NB4 (cell line): ENCODE measurements around the gene CDR2.

Experiments
- DNase-seq: peaks from one replicate; pipeline ENCODE4 v3.0.0; 2010; ENCODE audit warnings: low read depth
- H3K4me3 ChIP-seq: one replicate; pipeline ENCODE4 v1.5.1; 2011; ENCODE audit warnings: mild to moderate bottlenecking, low read depth, low read length, moderate library complexity
- CTCF ChIP-seq: IDR thresholded peaks from one replicate; pipeline ENCODE4 v1.5.1; 2012; ENCODE audit warnings: low read depth, low read length
- MYC ChIP-seq: IDR thresholded peaks from 2 replicates; pipeline ENCODE4 v1.6.1; 2011; ENCODE audit warnings: low read depth, low read length
- POLR2A ChIP-seq: IDR thresholded peaks from 2 replicates; pipeline ENCODE4 v1.6.1; 2011; ENCODE audit warnings: mild to moderate bottlenecking; ENCODE audit not compliant: insufficient read length; ENCODE audit errors: extremely low read depth
- TF ChIP-seq, protein P1 (sequence below): IDR thresholded peaks from 2 replicates; pipeline ENCODE4 v1.6.1; 2011; ENCODE audit warnings: low read depth, low read length

CDR2 gene

GRCh38 chr16:22366889-22367288 lies 7.5 kb downstream of the CDR2 start:
- H3K4me3 ChIP-seq: no peak overlapping the region
- no peak for DNase-seq
- no peak for TF ChIP-seq MYC
- TF ChIP-seq, protein P1, sequence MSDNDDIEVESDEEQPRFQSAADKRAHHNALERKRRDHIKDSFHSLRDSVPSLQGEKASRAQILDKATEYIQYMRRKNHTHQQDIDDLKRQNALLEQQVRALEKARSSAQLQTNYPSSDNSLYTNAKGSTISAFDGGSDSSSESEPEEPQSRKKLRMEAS: no peak
- TF ChIP-seq CTCF: no peak
- TF ChIP-seq POLR2A: no peak

DNA sequence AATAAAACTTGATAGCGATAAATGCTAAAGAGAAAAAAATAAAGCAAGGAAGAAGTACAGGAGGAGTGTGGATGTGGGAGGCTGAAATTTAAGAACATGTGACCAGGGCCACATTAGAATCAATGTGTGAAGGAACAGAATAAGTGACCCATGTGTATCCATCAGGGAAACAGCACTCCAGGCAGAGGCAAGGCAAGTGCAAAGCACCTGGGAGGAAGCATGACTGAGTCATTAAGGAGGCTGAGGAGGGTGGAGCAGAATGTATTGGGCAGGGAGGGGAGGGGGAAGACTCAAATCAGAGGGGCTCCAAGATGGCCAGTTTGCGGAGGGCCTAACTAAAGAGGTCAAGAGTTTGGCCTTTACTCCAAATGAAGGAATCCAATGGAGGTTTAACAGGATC lies 8.0 kb downstream of the CDR2 start:
- TF ChIP-seq, protein P1: no peak
- no peak for TF ChIP-seq MYC
- DNase-seq: no peak
- no peak overlapping the region for H3K4me3 ChIP-seq

DNA sequence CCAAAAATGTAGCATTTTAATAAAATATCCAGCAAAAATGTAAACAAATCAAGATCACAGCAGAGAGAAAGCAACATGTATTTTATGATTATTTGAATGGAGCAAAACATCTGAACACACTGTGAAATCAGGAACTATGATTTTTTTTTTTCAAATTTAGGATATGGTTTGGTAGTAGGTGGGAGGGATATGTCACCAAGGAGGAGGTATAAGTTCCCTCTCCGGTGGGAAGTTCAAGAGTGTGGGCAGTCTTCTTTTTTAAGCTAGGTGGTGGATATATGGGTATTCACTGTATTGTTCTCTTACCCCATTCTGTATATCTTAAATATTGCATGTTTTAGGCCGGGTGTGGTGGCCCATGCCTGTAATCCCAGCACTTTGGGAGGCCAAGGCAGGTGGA lies 10.2 kb downstream of the CDR2 start:
- no peak for DNase-seq
- no peak overlapping the region for H3K4me3 ChIP-seq
- TF ChIP-seq CTCF: no peak

- no peak overlapping the region for H3K4me3 ChIP-seq
- TF ChIP-seq MYC: peak; percentile 87
- TF ChIP-seq, protein P1: peak; percentile 94
- TF ChIP-seq POLR2A: no peak
- DNase-seq: peak; percentile 42
Measured at GRCh38 chr16:22360963-22361659, 13.3 kb downstream of the CDR2 start.

GRCh38 chr16:22359679-22360078 lies 14.7 kb downstream of the CDR2 start:
- TF ChIP-seq CTCF: no peak
- no peak for TF ChIP-seq POLR2A
- TF ChIP-seq MYC: no peak
- TF ChIP-seq, protein P1: no peak
- no peak for DNase-seq
- no peak overlapping the region for H3K4me3 ChIP-seq

DNA sequence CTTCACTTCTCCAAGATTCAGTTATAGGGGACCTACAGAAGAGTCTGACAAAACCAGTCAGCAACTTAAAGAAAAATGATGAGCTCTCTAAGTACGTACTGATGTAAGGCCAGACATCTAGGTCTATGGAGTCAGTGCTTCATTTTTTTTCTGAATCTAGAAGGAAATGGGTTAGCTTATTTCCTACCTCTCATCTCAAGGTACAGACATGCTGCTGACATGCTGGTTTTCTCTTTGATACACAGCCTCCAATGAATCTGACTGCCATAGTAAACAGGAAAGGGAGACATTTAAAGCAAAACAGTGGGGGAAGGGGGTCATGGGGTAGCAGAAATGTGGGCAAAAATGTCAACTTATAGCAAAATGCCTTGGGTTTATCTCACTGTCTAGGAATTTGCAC lies 16.4 kb downstream of the CDR2 start:
- no peak overlapping the region for H3K4me3 ChIP-seq
- no peak for TF ChIP-seq MYC
- TF ChIP-seq CTCF: no peak
- no peak for TF ChIP-seq POLR2A
- TF ChIP-seq, protein P1: no peak
- no peak for DNase-seq

DNA sequence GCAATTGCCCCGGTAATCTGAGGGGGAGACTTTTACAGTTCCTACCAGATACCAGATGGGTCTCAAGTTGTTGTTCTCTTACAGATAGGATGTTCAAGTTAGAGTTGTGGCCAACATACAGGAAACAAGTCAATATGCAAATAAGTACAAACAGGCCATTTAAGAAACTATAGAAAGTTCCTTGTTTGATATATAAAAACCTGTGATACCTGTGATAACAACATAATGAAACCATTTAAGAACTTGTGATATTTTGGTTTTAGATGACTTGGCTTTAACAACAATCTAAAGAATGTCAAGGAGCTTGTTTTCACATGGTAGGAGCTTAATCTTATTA lies 16.8 kb downstream of the CDR2 start:
- no peak overlapping the region for H3K4me3 ChIP-seq
- no peak for DNase-seq
- TF ChIP-seq MYC (no peak), POLR2A (no peak), CTCF (no peak)
- TF ChIP-seq, protein P1: no peak
